Measurements from ENCODE around the gene DNAH10.
"Not testable (repeated sequence)": the region's sequence is repeated elsewhere in the genome, so short reads cannot be mapped to it uniquely, and the experiment has no call there.

Gene DNAH10

GRCh38 chr12:123749355-123749754 is 12.7 kb upstream of the DNAH10 start:
- DNase-seq = no peak

DNA sequence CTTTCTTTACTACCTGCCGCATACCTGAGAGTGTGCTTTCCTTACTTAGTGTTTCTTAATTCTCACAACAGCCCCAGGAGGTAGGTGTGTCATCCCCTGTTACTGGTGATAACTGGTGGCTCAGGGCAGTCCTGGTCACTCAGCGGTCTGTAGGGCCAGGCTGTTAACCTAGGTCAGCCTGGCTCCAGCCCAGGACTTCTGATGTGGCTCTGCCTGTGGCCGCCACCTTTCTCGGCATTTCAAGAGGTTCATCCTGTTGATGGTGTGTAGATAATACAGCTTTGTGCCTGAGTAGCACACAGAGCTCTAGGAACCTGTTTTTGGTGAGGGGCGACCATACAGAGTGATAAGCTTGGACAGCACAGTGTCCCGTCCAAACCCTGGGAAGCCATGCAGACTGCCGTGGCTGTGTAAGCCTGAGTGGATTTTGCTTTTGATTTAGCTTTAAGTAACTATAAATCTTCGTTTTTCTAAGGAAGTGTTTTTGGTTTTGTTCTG is 11.9 kb upstream of the DNAH10 start:
- DNase-seq = no peak

- no peak for DNase-seq
Observed at GRCh38 chr12:123752046-123752445, 10.1 kb upstream of the DNAH10 start.

DNA sequence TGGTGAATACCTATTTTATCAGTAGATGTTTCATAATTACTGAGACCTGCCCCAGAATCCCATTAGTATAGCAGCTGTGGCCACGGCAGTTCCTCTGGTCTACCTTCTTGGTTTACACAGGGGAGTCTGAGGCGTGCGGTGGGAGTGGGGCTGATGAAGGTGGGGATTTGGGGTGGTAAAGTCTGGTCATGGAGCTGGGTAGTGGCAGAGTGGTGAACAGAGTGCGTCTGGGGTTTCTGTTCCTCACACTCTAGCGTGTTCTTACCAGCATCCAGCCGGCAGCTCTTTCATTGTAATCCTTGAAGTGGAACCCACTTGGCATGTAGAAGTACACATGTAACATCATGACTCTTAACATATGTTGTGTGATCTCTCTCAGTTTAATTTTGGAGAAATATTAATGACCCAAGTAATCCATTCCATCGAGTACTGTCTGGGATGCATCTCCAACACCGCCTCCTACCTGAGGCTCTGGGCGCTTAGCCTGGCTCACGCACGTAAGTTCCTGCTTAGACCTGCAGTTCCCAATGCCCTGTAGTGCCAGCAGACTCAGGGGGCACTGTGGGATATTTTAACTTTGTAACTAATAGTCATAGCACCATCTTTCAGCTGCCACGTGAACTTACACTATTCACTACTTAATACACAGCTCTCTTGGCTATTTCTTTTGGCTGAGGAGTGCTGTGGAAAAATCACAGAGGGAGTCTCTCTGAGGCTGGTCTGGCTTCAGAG is 7.9 kb upstream of the DNAH10 start:
- no peak for DNase-seq

GRCh38 chr12:123757561-123757960 is 4.5 kb upstream of the DNAH10 start:
- no peak for DNase-seq

GRCh38 chr12:123760267-123760938 is 1.7 kb upstream of the DNAH10 start:
- DNase-seq = no peak

DNA sequence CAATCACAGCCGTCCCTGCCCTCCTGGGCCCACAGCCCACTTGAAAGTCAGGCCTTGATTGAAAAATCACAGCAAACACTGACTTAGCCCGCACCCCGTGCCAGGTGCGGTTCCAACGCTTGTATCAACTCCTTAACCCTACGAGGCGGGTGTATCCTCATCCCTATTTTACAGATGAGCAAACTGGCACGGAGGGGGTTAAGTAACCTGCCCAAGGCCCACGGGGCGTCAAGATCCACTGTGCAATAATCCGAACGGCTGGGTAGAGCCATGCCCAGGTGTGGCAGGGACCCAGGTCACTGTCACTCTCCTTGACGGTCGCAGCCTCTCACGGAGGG is 583 bp downstream of the DNAH10 start:
- no peak for DNase-seq

DNA sequence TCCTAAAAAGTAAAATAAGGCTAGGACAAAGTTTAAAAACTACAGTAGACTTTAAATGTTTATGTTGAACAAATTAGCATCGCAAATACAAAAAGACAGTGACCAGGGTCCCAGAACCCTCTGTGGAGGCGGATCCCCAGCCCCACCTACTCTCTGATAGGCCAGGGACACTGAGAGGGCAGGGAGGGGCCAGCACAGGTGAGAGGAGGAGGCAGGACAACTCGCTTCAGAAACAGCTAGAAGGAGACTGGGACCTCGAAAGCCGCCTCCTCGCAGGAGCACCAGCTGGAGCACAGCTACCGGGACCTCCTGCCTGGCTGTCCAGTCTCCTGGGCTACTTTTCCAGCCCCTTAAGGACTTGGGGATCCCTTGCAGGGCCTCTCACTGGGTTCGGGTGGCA is 992 bp downstream of the DNAH10 start:
- no peak for DNase-seq

GRCh38 chr12:123764109-123764508 is 2.0 kb downstream of the DNAH10 start:
- DNase-seq = no peak

DNA sequence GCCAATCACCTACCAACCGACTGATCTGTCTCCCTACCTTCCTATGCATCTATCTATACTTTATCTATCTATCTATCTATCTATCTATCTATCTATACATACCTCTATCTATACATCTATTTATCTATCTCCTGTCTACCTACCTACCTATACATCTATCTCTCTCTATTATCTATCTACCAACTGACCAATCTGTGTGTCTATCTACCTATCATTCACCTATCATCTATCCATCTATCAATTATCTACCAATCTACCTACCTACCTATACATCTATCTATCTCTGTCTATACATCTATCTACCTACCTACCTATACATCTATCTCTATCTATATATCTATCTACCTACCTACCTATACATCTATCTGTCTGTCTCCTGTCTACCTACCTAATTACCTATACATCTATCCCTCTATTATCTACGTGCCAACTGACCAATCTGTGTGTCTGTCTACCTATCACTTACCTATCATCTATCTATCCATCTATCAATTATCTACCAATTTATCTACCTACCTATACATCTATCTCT is 3.5 kb downstream of the DNAH10 start:
- DNase-seq = no peak

GRCh38 chr12:123767613-123768012 is 5.5 kb downstream of the DNAH10 start:
- no peak for DNase-seq

DNA sequence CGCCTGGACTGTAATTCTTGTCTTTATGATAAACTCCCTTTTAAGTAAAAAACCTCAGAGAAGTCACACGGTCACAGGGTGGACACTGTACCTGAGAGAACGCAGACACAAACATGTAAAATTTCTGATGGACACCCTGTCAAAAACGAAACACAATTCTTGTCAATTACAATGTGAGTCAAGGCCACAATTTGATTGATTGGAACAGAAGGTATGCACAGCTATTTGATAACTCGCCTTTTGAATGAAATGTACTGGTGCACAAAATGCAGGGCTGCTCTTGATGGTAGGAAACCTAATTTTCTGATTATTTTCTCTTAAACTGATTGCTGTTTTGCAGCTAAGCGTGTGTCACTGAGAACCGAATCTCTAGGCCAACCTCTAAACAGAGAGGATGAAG is 9.2 kb downstream of the DNAH10 start:
- DNase-seq = no peak

GRCh38 chr12:123772074-123772473 is 10.0 kb downstream of the DNAH10 start:
- DNase-seq = no peak

DNA sequence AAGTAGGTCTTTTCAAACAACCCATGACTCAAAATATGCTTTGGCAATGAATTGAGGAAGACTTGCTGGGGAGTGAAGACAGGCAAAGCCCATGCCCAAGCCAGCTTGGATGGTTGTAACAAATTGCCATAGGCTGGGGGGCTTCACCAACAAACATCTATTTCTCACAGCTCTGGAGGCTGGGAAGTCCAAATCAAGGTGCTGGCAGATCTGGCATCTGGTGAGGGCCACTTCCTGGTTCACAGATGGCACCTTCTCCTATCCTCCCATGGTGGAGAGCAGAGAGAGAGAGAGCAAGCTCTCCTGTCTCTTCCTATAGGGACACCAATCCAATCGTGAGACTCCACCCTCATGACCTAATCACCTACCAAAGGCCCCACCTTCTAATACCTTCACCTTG is 11.3 kb downstream of the DNAH10 start:
- DNase-seq = no peak

- DNase-seq = no peak
Observed at GRCh38 chr12:123779551-123779950, 17.4 kb downstream of the DNAH10 start.

DNA sequence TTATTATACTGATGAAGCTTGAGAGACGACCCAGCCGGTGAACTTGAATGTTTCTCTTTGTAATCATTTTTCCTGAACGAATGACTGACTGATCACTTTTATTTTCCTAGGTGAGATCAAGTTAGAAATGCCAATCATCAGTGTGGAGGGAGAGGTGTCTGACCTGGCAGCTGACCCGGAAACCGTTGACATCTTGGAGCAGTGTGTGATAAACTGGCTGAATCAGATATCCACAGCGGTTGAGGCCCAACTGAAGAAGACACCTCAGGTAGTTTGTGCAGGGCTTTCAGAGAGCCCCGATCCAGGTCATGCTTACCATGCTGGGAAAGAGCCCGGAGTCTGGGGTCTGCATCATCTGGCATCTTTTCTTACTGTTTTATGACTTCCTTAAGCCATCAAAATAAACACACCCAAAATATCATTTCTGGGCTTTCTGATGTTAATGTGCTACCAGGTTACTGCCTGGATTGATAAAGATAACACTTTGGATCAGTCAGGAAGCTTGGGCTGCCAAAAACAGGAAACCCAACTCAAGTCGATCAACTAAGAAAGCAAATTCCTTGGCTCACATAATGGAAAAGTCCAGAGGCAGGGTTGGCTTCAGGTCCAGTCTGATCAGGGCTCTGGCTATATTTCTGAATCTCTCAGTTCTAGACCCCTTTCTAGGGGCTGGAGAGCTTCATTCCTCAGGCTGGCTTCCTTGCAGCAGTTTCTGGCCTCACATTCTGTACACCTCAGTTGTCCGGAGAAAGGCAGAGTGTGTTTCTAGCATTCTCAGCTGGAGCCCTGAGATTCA is 21.1 kb downstream of the DNAH10 start:
- DNase-seq = no peak

DNA sequence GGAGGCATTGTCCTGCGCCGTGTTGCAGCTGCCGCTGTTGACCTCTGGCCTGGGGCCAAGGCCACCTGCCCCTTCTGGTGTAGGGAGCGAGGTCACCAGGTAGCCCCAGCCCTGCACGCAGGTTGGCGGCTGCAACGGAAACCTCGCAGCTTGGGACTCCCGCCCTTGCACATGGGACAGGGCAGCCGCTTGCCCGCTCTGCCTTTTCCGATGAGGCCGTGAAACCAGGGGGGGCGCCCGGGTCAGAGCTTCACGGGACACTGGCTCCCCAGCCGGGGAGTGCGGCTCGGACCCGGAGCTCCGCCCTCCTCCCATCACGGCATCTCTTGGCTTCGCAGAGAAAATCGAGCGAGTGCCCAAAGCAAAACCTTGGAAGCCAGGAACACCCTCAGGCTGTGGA is 25.4 kb downstream of the DNAH10 start:
- no peak for DNase-seq

DNA sequence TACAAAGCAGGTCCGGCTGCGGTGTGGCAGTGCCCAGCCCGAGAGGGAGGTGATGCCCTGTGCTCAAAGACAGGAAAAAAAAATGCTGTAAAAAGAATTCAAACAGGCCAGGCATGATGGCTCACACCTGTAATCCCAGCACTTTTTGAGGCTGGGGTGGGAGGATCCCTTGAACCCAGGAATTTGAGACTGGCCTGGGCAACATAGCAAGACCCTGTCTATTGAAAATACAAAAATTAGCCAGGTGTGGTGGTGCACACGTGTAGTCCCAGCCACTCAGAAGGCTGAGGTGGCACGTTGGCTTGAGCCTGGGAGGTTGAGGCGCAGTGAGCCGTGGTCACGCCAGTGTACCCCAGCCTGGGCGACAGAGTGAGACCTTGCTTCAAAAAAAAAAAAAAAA is 26.4 kb downstream of the DNAH10 start:
- DNase-seq = no peak

DNA sequence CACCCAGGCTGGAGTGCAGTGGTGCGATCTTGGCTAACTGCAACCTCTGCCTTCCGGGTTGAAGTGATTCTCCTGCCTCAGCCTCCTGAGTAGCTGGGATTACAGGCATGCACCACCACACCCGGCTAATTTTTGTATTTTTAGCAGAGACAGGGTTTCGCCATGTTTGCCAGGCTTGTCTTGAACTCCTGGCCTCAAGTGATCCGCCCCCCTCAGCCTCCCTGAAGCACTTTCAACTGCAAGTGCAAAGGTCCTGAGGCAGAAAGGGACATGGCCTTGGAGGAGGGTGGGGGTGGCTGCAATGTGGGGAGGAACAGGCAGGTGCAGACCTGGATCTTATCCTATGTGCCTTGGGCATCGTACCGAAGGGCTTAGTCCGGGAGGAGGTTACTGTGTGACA is 27.3 kb downstream of the DNAH10 start:
- not testable (repeated sequence) for DNase-seq

DNA sequence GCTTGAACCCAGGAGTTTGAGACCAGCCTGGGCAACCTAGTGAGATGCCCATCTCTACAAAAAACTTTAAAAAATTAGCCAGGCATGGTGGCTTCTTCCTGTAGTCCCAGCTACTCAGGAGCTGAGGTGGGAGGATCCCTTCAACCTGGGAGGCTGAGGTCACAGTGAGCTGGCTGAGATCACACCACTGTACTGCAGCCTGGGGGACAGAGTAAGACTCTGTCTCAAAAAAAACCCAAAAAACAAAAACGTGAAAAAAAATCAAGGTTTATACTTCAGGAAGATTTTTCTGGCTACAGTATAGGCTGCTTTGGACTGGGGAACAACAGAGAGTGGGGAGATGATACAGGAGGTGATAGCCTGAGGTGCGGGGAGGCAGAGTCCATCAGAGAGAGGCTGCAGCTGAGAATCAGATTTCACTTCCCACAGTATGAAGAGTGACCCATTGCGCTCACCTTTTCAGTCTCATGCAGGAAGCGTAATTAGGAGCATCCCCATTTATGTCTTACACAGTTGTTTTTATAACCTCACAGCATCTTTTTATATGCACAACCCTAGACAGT is 28.9 kb downstream of the DNAH10 start:
- no peak for DNase-seq

DNA sequence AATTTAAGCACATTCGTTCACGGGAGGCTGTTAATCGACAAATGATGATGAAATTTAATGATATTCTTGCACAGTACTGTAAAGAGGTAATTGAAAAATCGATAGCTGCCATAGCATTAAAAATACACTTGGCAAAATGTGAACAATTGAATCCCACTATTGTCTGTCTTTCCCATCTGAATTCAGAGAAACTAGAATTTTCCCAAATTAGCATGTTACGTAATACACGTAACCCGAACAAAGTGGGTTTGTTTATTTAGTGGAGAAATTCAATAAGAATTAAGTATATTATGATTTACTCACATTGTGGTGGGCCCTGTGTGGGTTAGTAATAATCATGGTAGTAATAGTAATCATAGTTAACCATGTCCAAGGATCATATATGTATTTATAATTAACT is 31.9 kb downstream of the DNAH10 start:
- DNase-seq = no peak

DNA sequence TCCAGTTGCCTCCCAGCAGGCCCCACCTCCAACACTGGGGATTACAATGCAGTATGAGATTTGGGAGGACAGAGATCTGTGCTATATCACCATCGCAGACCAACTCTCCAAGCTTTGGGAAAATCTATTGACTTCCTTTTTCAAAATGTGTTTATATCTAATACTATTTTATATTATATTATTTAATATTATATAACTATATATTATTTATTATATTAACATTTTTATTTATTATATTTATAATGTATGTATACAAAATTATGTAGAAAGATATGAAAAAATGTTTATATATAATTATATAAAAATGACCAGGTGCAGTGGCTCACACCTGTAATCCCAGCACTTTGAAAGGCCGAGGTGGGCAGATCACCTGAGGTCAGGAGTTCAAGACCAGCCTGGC is 36.4 kb downstream of the DNAH10 start:
- no peak for DNase-seq

- no peak for DNase-seq
Observed at GRCh38 chr12:123799227-123799626, 37.1 kb downstream of the DNAH10 start.
